Right atrium auricular region (tissue), 2 donors: Measurements from ENCODE around the gene UQCRQ. TPM values are rescaled to one million over a fixed set of nuclear protein-coding genes. Genes with fewer than 3 reads are reported as not detected.

Experiments used
- DNase-seq: peaks from one replicate; pipeline ENCODE4 v3.0.0-alpha.2; 2019; ENCODE audit warnings: low spot score
- H3K27ac ChIP-seq, 2 donors: fragments of 200-600 bp; sonication (generic); 1 replicate in 1 of 2; 2 replicates in 1 of 2; pipeline ENCODE4 v1.5.1; 2016 to 2019
- H3K27me3 ChIP-seq, 2 donors: fragments of 200-600 bp; sonication (generic); one replicate each; pipeline versions ENCODE4 v1.5.1 to v1.6.0; 2017 to 2019
- H3K36me3 ChIP-seq: fragments of 200-600 bp; sonication (generic); one replicate; pipeline ENCODE4 v1.5.1; 2016
- H3K4me1 ChIP-seq, 2 donors: fragments of 200-600 bp; sonication (generic); one replicate each; pipeline versions ENCODE4 v1.5.1 to v1.6.0; 2017 to 2019
- H3K4me3 ChIP-seq, 2 donors: fragments of 200-600 bp; sonication (generic); 1 replicate in 1 of 2; 2 replicates in 1 of 2; pipeline ENCODE4 v1.5.1; 2017 to 2019; ENCODE audit warnings: mild to moderate bottlenecking in 1 of 2, moderate library complexity in 1 of 2
- H3K9me3 ChIP-seq, 2 donors: fragments of 200-600 bp; sonication (generic); one replicate each; pipeline ENCODE4 v1.5.1; 2019
- total RNA-seq, 2 donors: library from RNA; depleted of rRNA; stranded (reverse); fragments of >200 nt; gene quantifications; one replicate each; pipeline ENCODE4 v1.1.0, GENCODE V29; 2016
- TF ChIP-seq, protein P1 (sequence below), 2 donors: fragments of 200-600 bp; sonication (generic); IDR thresholded peaks; one replicate each; pipeline ENCODE4 v1.5.1; 2019; ENCODE audit warnings: antibody characterized with exemption in 2 of 2

Gene UQCRQ
- total RNA-seq, 2 donors from 2014 or later: 276 to 335 TPM

DNA sequence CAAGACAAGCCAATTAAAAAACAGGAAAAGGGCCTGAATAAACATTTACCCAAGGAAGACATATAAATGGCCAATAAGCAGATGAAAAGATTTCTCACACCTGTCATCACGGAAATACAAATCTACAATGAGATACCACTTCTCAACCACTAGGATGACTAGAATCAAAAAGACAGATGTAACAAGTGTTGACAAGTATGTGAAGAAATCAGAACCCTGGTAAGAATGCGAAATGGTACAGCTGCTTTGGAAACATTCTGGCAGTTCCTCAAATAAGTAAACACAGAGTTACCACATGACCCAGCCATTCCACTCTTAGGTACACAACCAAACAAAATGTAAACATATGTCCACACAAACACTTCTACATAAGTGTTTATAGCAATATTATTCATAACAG, 39.5 kb downstream of the UQCRQ start:
- Histone ChIP-seq H3K27me3 (no peaks in the 10 kb centered on the region), H3K36me3 (peaks cover 19% of the 10 kb centered on the region), H3K9me3 (no peaks in the 10 kb centered on the region), H3K27ac (no peak overlapping the region), H3K4me1 (no peaks in the 10 kb centered on the region), H3K4me3 (no peak overlapping the region)
- TF ChIP-seq, protein P1, sequence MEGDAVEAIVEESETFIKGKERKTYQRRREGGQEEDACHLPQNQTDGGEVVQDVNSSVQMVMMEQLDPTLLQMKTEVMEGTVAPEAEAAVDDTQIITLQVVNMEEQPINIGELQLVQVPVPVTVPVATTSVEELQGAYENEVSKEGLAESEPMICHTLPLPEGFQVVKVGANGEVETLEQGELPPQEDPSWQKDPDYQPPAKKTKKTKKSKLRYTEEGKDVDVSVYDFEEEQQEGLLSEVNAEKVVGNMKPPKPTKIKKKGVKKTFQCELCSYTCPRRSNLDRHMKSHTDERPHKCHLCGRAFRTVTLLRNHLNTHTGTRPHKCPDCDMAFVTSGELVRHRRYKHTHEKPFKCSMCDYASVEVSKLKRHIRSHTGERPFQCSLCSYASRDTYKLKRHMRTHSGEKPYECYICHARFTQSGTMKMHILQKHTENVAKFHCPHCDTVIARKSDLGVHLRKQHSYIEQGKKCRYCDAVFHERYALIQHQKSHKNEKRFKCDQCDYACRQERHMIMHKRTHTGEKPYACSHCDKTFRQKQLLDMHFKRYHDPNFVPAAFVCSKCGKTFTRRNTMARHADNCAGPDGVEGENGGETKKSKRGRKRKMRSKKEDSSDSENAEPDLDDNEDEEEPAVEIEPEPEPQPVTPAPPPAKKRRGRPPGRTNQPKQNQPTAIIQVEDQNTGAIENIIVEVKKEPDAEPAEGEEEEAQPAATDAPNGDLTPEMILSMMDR (IDR thresholded peaks at IDR 0.05): no peak
- no peak for DNase-seq

DNA sequence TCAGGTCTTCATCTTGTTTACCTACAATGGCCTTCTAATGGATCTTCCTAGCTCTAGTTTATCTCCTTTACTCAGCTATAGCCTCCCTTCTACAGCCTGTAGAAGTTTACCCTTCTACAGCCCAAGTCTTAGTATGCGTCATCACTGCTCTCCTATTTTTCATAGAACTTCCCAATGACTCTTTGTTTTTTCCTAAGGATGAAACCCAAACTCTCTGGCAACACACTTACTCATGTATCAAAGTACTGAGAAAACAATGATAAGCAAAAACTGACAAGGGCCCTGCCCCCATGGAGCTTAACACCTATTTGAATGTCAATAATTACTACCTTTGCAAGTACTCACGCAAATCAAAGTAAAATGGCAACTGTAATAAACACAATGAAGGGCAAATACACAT, 40.7 kb downstream of the UQCRQ start:
- Histone ChIP-seq H3K4me3 (no peak overlapping the region), H3K4me1 (no peaks in the 10 kb centered on the region), H3K27ac (no peak overlapping the region), H3K27me3 (no peaks in the 10 kb centered on the region), H3K36me3 (peaks cover 12% of the 10 kb centered on the region), H3K9me3 (no peaks in the 10 kb centered on the region)
- TF ChIP-seq, protein P1 (IDR thresholded peaks at IDR 0.05): no peak
- DNase-seq: no peak

DNA sequence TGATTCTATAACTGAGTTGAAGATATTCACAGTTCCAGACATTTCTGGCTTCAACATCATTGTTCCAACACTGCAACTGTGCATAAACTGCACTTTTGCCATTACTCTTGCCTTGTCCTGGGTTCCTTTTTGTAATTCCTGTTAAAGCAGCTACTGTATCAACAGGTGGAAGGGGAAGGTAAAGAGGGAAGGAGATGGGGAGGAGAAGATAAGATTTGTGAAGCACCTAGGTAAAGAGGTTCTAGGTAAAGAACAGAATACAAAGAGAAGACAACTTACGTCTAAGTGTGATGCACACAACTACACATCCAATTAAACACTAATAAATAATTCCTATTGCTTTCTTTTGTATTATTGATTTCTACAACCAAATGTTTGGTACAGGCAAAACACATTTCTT, 43.3 kb downstream of the UQCRQ start:
- no peak overlapping the region for H3K27ac ChIP-seq
- no peaks in the 10 kb centered on the region for H3K9me3 ChIP-seq
- peaks cover 24% of the 10 kb centered on the region for H3K36me3 ChIP-seq
- no peak overlapping the region for H3K4me3 ChIP-seq
- H3K4me1 ChIP-seq: no peaks in the 10 kb centered on the region
- TF ChIP-seq, protein P1 (IDR thresholded peaks at IDR 0.05): no peak
- no peak for DNase-seq
- H3K27me3 ChIP-seq: no peaks in the 10 kb centered on the region

DNA sequence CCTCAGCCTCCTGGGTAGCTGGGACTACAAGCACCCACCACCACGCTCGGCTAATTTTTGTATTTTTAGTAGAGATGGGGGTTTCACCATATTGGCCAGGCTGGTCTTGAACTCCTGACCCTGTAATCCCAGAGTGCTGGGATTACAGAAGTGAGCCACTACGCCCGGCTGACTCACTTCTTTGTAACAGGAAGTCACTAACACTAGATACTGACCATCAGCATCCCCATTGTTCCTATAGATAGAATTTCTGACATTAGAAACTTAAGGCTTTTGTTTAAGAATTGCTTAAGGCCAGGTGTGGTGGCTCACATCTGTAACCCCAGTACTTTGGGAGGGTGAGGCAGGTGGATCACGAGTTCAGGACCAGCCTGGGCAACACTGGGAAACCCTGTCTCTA, 49.2 kb downstream of the UQCRQ start:
- H3K27ac ChIP-seq: no peak overlapping the region
- H3K9me3 ChIP-seq: no peaks in the 10 kb centered on the region
- H3K4me1 ChIP-seq: no peaks in the 10 kb centered on the region
- H3K36me3 ChIP-seq: peaks cover 24% of the 10 kb centered on the region
- DNase-seq: no peak
- TF ChIP-seq, protein P1 (IDR thresholded peaks at IDR 0.05): no peak
- no peak overlapping the region for H3K4me3 ChIP-seq
- H3K27me3 ChIP-seq: no peaks in the 10 kb centered on the region

DNA sequence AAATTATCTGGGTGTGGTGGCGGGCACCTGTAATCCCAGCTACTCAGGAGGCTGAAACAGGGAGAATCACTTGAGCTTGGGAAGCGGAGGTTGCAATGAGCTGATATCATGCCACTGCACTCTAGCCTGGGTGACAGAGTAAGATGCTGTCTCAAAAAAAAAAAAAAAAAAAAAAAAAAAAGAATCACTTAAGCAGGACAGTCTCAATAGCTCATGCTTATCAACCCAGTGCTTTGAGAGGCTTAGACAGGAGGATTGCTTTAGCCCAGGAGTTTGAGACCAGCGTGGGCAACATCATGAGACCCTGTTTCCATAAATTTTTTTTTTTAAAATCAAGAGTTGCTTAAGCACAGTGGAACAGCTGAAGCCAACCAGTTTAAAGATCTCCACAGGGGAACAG, 49.6 kb downstream of the UQCRQ start:
- TF ChIP-seq, protein P1 (IDR thresholded peaks at IDR 0.05): no peak
- H3K27ac ChIP-seq: no peak overlapping the region
- H3K4me1 ChIP-seq: no peaks in the 10 kb centered on the region
- no peak for DNase-seq
- H3K9me3 ChIP-seq: no peaks in the 10 kb centered on the region
- peaks cover 24% of the 10 kb centered on the region for H3K36me3 ChIP-seq
- H3K4me3 ChIP-seq: no peak overlapping the region
- no peaks in the 10 kb centered on the region for H3K27me3 ChIP-seq

Other genes starting within 250 kb of the UQCRQ start
- gene IL13, start 208.5 kb upstream of the UQCRQ start, total RNA-seq: not detected
- gene IL4, start 192.7 kb upstream of the UQCRQ start, total RNA-seq: not detected
- 1 to 10 TPM; 5.6 to 7.2 TPM for gene KIF3A, start 129.1 kb upstream of the UQCRQ start, total RNA-seq
- gene CCNI2, start 119.2 kb upstream of the UQCRQ start, total RNA-seq: not detected
- 10 to 100 TPM; 21.1 to 24.8 TPM for gene SEPTIN8, start 89.4 kb upstream of the UQCRQ start, total RNA-seq
- gene SOWAHA, start 53.3 kb upstream of the UQCRQ start, total RNA-seq: not detected
- 1 to 10 TPM; 3.2 to 4.2 TPM for gene SHROOM1, start 36.0 kb upstream of the UQCRQ start, total RNA-seq
- under 1 TPM; 0.20 to 0.22 TPM for gene GDF9, start 173 bp upstream of the UQCRQ start, total RNA-seq
- gene LEAP2, start 7.0 kb downstream of the UQCRQ start, total RNA-seq: 1 to 10 TPM in 1 of 2 donors, not detected in 1; 1.1 TPM
- gene AFF4, start 97.0 kb downstream of the UQCRQ start, total RNA-seq: 10 to 100 TPM; 36.8 to 47.3 TPM
- 10 to 100 TPM; 18.4 to 18.8 TPM for gene ZCCHC10, start 159.9 kb downstream of the UQCRQ start, total RNA-seq
- gene HSPA4, start 185.4 kb downstream of the UQCRQ start, total RNA-seq: 10 to 100 TPM; 50.4 to 56.3 TPM